Neuronal stem cell (in vitro differentiated cells): ENCODE measurements around the gene PDK4.

ENCODE experiments used
- DNase-seq: peaks from one replicate; pipeline ENCODE4 v3.0.0-alpha.2; 2013; ENCODE audit warnings: low spot score
- H2AFZ ChIP-seq: one replicate; pipeline ENCODE4 v1.6.1; 2013; ENCODE audit warnings: mild to moderate bottlenecking, low read length, inconsistent platforms
- H2AK5ac ChIP-seq: 2 replicates; pipeline ENCODE4 v1.6.1; 2013; ENCODE audit warnings: low read depth, mild to moderate bottlenecking, inconsistent platforms, low read length, moderate library complexity, mixed read lengths
- H2BK120ac ChIP-seq: 2 replicates; pipeline ENCODE4 v1.6.1; 2013; ENCODE audit warnings: low read depth, mild to moderate bottlenecking, inconsistent platforms, low read length, moderate library complexity, mixed read lengths
- H2BK12ac ChIP-seq: one replicate; pipeline ENCODE4 v1.6.1; 2013; ENCODE audit warnings: low read length, inconsistent platforms
- H2BK15ac ChIP-seq: 2 replicates; pipeline ENCODE4 v1.6.1; 2013; ENCODE audit warnings: mild to moderate bottlenecking, low read length, inconsistent platforms, mixed read lengths
- H2BK5ac ChIP-seq: one replicate; pipeline ENCODE4 v1.6.1; 2013; ENCODE audit warnings: inconsistent platforms, mild to moderate bottlenecking, low read length, moderate library complexity
- H3K14ac ChIP-seq: one replicate; pipeline ENCODE4 v1.6.1; 2013; ENCODE audit warnings: low read length, inconsistent platforms
- H3K18ac ChIP-seq: 2 replicates; pipeline ENCODE4 v1.6.1; 2013; ENCODE audit warnings: low read length, inconsistent platforms
- H3K23ac ChIP-seq: 2 replicates; pipeline ENCODE4 v1.6.1; 2013; ENCODE audit warnings: low read depth, mild to moderate bottlenecking, mixed read lengths, low read length, inconsistent platforms; ENCODE audit not compliant: poor library complexity
- H3K27ac ChIP-seq: replicated peaks from 3 replicates; pipeline ENCODE4 v1.5.1; 2013; ENCODE audit warnings: low read length, inconsistent platforms
- H3K27me3 ChIP-seq, 3 experiments: 2 replicates each; pipeline ENCODE4 v1.6.1; 2013; ENCODE audit warnings: low read length in 3 of 3, mild to moderate bottlenecking in 2 of 3, inconsistent platforms in 1 of 3, low read depth in 1 of 3, mixed read lengths in 1 of 3, moderate library complexity in 1 of 3; ENCODE audit not compliant: control insufficient read depth in 3 of 3, insufficient read depth in 3 of 3
- H3K36me3 ChIP-seq, 2 donors: replicated peaks in 1 of 2; 2 replicates each; pipeline ENCODE4 v1.6.1; 2013; ENCODE audit warnings: low read length in 2 of 2; ENCODE audit not compliant: control insufficient read depth in 2 of 2, insufficient read depth in 2 of 2
- H3K4ac ChIP-seq: 2 replicates; pipeline ENCODE4 v1.6.1; 2013; ENCODE audit warnings: inconsistent platforms, mild to moderate bottlenecking, low read length, moderate library complexity
- H3K4me1 ChIP-seq, 2 donors: 1 replicate in 1 of 2; 2 replicates in 1 of 2; pipeline ENCODE4 v1.6.1; 2013; ENCODE audit warnings: low read length in 2 of 2, low read depth in 1 of 2; ENCODE audit not compliant: control insufficient read depth in 2 of 2, insufficient read depth in 1 of 2
- H3K4me2 ChIP-seq: one replicate; pipeline ENCODE4 v1.6.1; 2013; ENCODE audit warnings: mild to moderate bottlenecking, low read length, inconsistent platforms; ENCODE audit not compliant: insufficient read depth, poor library complexity, severe bottlenecking
- H3K4me3 ChIP-seq, 2 donors: 2 replicates each; pipeline ENCODE4 v1.5.1; 2013; ENCODE audit warnings: low read length in 2 of 2, mild to moderate bottlenecking in 2 of 2, inconsistent platforms in 1 of 2, moderate library complexity in 1 of 2
- H3K79me1 ChIP-seq: one replicate; pipeline ENCODE4 v1.6.1; 2013; ENCODE audit warnings: low read depth, mild to moderate bottlenecking, inconsistent platforms, low read length, moderate library complexity
- H3K9ac ChIP-seq: one replicate; pipeline ENCODE4 v1.6.1; 2013; ENCODE audit warnings: mild to moderate bottlenecking, low read depth, low read length, inconsistent platforms; ENCODE audit not compliant: poor library complexity
- H3K9me3 ChIP-seq, 2 donors: replicated peaks in 1 of 2; 2 replicates each; pipeline versions ENCODE3 to v1.6.1; 2013; ENCODE audit warnings: low read length in 2 of 2, mild to moderate bottlenecking in 2 of 2, inconsistent platforms in 1 of 2, low read depth in 1 of 2, mixed read lengths in 1 of 2, moderate library complexity in 1 of 2; ENCODE audit not compliant: control insufficient read depth in 2 of 2, insufficient read depth in 1 of 2
- H4K8ac ChIP-seq: one replicate; pipeline ENCODE4 v1.6.1; 2013; ENCODE audit warnings: low read depth, mild to moderate bottlenecking, inconsistent platforms, low read length, moderate library complexity
- H4K91ac ChIP-seq: one replicate; pipeline ENCODE4 v1.6.1; 2013; ENCODE audit warnings: low read length, low read depth, mild to moderate bottlenecking, inconsistent platforms; ENCODE audit not compliant: poor library complexity
- WGBS, 2 donors: extraction: QIAGEN DNeasy Blood & Tissue Kit; methylation state at CpG; one replicate each; pipeline ENCODE4 v1.1.7; 2013; ENCODE audit warnings: missing lambda C conversion rate in 2 of 2, mixed read lengths in 1 of 2; ENCODE audit not compliant: insufficient read length in 2 of 2, insufficient replicate concordance in 1 of 2; ENCODE audit errors: extremely low coverage in 2 of 2; 5-methylcytosine and 5-hydroxymethylcytosine counted together

PDK4 gene

GRCh38 chr7:95535662-95536061, 60.7 kb downstream of the PDK4 start:
- no peak overlapping the region for H3K9ac ChIP-seq
- no peak overlapping the region for H2AFZ ChIP-seq
- no peak overlapping the region for H2BK5ac ChIP-seq
- no peak overlapping the region for H3K18ac ChIP-seq
- H3K4me3 ChIP-seq = no peak overlapping the region
- no peaks in the 10 kb centered on the region for H3K27me3 ChIP-seq
- no peak overlapping the region for H3K23ac ChIP-seq
- H4K91ac ChIP-seq = no peak overlapping the region
- no peaks in the 10 kb centered on the region for H3K9me3 ChIP-seq
- no peak overlapping the region for H3K4ac ChIP-seq
- no CpG with 5 or more reads among the region's 1 CpG for WGBS, 2 donors
- H2BK120ac ChIP-seq = no peak overlapping the region
- H2BK12ac ChIP-seq = no peak overlapping the region
- H2AK5ac ChIP-seq = no peak overlapping the region
- H3K79me1 ChIP-seq = no peaks in the 10 kb centered on the region
- H3K4me2 ChIP-seq = no peak overlapping the region
- no peaks in the 10 kb centered on the region for H3K4me1 ChIP-seq
- H3K36me3 ChIP-seq = no peaks in the 10 kb centered on the region
- no peak for DNase-seq
- no peak overlapping the region for H4K8ac ChIP-seq
- no peak overlapping the region for H3K14ac ChIP-seq
- no peak overlapping the region for H3K27ac ChIP-seq
- no peak overlapping the region for H2BK15ac ChIP-seq

GRCh38 chr7:95534796-95535195, 61.5 kb downstream of the PDK4 start:
- Histone ChIP-seq H3K4me1 (no peaks in the 10 kb centered on the region), H3K18ac (no peak overlapping the region), H3K23ac (no peak overlapping the region), H2BK12ac (no peak overlapping the region), H3K4me3 (no peak overlapping the region), H3K79me1 (no peaks in the 10 kb centered on the region), H2AFZ (no peak overlapping the region), H2BK15ac (no peak overlapping the region), H3K36me3 (no peaks in the 10 kb centered on the region), H3K4me2 (no peak overlapping the region), H4K8ac (no peak overlapping the region), H3K9me3 (no peaks in the 10 kb centered on the region), H2BK120ac (no peak overlapping the region), H3K27me3 (no peaks in the 10 kb centered on the region), H3K27ac (no peak overlapping the region), H3K9ac (no peak overlapping the region), H2BK5ac (no peak overlapping the region), H4K91ac (no peak overlapping the region), H3K4ac (no peak overlapping the region), H2AK5ac (no peak overlapping the region), H3K14ac (no peak overlapping the region)
- WGBS, 2 donors = no CpG with 5 or more reads among the region's 2 CpGs
- no peak for DNase-seq
